ENCODE data around the gene CUEDC1.

DNA sequence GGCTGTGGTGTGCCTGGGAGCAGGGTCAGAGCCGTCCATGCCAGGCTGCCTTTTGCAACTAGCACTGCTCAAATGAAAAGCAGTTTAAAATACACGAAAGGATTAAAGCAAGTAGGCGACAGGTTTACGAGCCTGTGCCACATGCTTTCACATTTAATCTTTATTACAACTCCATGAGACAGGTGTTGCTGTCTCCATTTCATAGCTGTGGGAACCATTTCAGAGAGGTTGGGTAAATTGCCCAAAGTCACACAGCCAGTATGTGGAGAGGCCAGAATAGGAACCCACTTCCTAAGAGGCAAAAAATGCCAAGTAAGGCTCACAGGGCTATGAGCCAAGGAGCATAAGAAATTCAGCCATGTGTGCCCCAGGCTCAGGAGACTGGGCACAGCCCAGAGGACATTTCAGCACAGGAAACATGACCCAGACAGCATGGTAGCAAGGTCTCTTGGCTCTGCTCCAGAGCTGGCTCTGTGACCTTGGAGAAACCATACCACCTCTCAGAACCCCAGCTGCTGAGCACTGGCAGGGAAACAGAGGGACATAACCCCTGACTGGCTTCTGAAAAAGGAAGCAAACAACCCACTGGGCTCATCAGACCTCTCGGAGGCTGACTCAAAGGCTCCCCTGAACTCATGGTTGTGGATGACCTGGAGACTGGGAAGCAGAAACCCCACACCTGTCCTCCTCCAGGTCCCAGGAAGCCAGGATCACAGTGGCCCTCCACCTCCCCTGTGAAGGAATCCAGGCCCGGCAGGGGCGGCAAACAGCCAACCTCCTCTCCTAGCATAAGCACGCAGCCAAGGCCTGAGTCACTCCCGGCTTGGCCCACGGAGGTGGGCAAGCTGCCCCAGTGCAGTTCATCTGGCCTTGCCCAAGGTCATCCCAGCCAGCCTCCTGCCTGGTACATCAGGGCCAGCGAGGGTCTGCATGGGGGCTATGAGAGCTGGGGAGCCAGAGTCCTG, 65.0 kb downstream of the CUEDC1 start:
- TF ChIP-seq EZH2 (optimal IDR thresholded peaks at IDR 0.05; ENCODE audit: low read depth, low read length): no peak
- TF ChIP-seq, protein P1, sequence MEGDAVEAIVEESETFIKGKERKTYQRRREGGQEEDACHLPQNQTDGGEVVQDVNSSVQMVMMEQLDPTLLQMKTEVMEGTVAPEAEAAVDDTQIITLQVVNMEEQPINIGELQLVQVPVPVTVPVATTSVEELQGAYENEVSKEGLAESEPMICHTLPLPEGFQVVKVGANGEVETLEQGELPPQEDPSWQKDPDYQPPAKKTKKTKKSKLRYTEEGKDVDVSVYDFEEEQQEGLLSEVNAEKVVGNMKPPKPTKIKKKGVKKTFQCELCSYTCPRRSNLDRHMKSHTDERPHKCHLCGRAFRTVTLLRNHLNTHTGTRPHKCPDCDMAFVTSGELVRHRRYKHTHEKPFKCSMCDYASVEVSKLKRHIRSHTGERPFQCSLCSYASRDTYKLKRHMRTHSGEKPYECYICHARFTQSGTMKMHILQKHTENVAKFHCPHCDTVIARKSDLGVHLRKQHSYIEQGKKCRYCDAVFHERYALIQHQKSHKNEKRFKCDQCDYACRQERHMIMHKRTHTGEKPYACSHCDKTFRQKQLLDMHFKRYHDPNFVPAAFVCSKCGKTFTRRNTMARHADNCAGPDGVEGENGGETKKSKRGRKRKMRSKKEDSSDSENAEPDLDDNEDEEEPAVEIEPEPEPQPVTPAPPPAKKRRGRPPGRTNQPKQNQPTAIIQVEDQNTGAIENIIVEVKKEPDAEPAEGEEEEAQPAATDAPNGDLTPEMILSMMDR (IDR thresholded peaks at IDR 0.05; ENCODE audit: low read length): no peak
- TF ChIP-seq EZH2phosphoT487 (IDR thresholded peaks at IDR 0.05; ENCODE audit: low read length): no peak

Data from MM.1S (cell line).